GM18870 (cell line): ENCODE data around the gene ACTN3.
"Not testable (repeated sequence)": the region's sequence is repeated elsewhere in the genome, so short reads cannot be mapped to it uniquely, and the experiment has no call there.

Experiments
- ATAC-seq: cut with Tn5 transposase; IDR thresholded peaks from one replicate; pipeline ENCODE4 v1.9.1; 2021; ENCODE audit warnings: moderate library complexity; ENCODE audit not compliant: unreplicated experiment

The ACTN3 gene

DNA sequence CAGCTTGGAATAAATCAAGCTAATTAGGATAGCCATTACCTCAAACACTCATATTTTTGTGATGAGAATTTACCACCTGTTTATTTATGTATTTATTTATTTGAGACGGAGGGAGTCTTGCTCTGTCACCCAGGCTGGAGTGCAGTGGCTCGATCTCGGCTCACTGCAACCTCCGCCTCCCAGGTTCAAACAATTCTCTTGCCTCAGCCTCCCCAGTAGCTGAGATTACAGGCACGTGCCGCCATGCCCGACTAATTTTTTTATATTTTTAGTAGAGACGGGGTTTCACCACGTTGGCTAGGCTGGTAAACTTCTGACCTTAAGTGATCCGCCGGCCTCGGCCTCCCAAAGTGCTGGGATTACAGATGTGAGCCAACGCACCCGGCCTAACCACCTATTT is 1.8 kb upstream of the ACTN3 start:
- not testable (repeated sequence) for ATAC-seq

DNA sequence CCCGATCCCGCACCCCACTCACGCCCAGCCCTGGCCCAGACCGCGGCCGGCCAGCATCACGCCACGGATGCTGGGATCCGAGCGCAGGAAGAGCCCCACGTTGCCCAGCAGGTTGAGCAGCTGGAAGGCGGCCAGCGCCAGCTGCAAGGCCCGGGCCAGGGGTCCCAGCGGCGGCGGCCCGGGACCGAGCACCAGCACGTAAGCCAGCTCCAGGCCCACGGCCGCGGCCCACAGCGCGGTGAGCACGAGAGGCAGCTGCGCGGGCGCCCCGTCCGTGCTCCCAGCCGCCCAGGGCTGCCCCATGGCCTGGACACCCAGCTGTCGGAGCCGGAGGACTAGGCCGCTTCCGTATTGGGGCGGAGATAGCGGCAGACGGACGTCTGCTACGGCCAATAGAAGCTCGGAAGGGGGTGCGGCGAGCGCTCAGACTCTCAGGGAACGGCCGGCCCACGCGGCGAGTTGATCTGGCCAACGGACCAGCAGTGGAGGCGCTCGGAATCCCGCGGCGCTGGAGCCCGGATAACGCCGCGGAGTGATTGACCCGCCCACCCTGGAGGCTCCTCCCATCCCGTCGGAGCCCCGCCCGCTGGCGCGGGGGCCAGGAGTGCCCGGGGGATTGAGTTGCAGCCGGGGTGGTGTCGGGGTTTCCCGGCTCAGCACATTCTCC is 869 bp upstream of the ACTN3 start, which contains the start of gene ZDHHC24:
ZDHHC24 (minus strand) TSS at position 348 of the 667 bp plus-strand sequence; CDS start at position 303, 45 bp downstream.
- peak; percentile 75 for ATAC-seq

DNA sequence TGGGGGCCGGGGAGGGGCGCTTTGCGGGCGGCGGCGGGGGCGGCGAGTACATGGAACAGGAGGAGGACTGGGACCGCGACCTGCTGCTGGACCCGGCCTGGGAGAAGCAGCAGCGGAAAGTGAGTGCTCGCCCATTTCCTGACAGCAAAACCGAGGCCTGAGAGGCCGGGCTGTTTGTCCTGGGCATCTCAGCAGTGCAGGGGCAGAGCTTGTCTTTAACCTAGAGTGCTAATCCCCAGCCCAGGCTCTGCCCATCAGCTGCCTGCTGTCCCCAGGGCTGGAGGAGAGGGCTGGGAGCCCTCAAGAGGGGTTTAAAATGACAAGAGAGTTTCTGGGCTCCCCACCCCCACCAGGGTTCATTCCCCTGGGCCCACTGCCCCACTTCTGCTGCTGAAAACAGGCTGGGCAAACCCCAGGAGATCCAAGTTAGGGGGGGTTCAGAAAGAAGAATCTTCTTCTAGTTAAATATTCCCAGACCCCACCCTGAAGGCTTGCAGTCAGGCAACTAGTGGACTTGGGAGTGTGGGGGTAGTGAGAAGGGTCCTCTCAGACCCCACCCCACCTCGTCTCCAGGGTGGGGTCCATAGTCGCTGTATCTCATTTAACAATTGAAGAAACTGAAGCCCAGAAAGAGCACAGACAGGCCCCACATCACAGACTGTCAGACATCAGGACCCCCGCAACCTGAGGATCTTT is 411 bp downstream of the ACTN3 start:
- no peak for ATAC-seq

DNA sequence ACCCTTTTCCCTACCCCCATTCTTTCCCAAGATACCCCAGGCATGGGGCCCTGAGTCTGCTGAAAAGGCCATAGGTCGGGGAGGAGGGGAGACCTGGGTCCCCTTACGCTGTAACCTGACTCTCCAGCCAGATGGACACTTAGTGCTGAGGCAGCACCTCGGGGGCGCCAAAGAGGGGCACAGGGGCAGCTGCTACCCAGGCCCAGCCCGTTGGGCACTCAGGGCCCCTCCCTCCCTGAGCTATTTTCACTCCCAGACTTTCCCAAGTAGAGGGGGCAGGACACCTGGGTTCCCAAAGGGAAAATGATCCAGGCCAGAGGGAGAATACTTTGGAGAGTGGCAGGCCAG is 933 bp downstream of the ACTN3 start:
- no peak for ATAC-seq

- no peak for ATAC-seq
Observed at GRCh38 chr11:66548041-66548440, 1.3 kb downstream of the ACTN3 start.

- no peak for ATAC-seq
Observed at GRCh38 chr11:66548774-66549630, 2.3 kb downstream of the ACTN3 start.

DNA sequence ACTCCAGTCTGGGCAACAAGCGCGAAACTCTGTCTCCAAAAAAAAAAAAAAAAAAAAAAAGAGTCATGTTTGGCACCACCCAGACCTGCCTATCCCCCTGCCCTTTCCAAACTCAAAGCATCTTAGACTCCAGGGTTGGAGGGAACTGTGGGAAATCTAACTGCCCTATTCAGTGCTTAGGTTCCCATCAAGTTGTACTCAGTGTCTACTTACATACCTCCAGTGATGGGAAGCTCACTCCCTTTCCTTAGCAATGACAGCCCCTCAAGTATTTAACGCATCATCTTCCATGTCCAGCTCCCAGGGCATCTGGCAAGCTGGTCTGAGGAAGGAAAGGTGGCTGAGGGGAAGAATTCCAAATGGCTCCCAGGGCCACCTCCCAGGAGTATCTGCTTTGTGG is 3.0 kb downstream of the ACTN3 start:
- no peak for ATAC-seq

DNA sequence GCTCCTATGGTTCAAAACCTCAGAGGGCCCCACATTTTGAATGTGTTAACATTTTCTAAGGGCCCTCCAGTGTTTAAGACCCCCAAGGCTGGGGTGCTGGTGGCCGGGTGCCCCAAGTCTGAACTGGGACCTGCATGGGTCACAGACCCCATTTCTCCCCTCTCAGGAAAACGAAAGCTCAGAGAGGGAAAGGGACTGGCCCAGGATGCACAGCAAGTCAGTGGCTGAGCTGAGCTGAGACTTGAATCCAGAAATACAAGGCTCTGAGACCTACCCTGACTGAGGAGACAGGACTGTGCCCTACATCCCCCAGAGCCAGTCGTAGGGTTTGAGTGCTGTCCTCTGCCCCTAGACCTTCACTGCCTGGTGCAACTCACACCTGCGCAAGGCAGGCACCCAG is 4.2 kb downstream of the ACTN3 start:
- ATAC-seq = no peak

DNA sequence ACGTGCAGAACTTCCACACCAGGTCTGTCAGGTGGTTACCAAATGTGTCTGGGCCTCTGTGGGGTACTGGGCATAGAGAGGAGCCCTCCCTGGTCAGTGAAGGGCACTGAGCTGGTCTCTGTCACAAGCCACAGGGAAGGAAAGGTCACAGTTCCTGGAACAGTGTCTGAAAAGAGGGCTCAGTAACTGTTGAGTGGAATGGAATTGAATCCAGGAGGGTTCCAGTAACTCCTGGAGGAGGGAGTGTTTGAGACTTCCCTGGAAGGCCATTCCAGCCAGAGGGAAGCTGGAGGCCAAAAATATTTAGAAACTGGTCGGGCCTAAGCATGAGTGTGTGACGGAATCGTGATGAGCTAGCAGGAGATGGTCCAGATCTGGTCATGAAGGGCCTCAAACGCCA is 7.9 kb downstream of the ACTN3 start:
- ATAC-seq = no peak

DNA sequence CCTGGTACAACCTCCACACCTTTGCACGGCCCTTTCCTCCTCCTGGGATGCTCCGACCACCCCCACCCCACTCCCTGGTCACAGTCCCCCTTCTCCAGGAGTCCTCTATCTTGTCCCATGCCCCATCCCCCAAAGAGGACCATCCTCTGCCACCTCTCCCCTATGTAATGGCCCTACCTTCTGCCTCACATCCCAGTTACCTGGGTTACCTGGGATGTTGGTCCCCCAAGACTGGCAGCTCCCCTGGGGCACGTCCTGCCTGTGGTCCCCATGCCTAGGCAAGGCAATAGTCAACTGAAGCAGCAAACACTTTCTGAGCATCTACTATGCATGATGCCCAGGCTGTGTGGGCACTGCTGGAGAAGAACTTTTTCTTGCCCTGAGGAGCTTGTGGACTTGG is 8.7 kb downstream of the ACTN3 start:
- no peak for ATAC-seq

DNA sequence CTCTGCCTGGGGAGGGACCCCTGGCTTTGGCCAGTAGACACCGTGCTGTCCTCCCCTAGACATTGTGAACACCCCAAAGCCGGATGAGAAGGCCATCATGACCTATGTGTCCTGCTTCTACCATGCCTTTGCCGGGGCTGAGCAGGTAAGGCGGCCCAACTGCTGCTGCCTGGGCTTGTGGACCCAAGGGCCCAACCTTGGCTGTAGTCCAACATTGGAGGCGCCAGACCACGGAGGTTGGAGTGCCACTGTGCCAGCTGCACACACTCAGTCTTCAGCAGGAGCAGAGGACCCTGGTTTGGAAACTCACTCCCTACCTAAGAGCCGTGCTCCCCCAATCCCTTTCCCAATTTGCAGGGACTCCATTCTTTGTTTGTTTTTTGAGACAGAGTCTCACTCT is 9.4 kb downstream of the ACTN3 start:
- ATAC-seq = no peak

DNA sequence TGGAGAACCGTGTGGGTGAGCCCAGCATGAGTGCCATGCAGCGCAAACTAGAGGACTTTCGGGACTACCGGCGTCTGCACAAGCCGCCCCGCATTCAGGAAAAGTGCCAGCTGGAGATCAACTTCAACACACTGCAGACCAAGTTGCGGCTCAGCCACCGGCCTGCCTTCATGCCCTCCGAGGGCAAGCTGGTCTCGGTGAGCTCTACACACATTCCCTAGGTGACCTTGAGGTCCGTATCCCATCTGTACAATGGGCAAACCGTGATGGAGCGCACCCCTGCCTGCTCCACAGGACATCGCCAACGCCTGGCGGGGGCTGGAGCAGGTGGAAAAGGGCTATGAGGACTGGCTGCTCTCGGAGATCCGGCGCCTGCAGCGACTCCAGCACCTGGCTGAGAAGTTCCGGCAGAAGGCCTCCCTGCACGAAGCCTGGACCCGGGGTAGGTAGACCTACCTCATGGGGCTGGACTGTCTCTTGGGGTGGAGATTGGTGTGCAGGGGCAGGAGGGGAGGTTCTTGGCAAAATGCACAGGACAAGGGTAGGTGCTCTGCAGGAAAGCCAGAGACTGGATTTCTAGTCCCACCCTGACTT is 11.1 kb downstream of the ACTN3 start:
- ATAC-seq = no peak

- no peak for ATAC-seq
Observed at GRCh38 chr11:66559142-66559865, 12.6 kb downstream of the ACTN3 start.

GRCh38 chr11:66559866-66560676 is 13.4 kb downstream of the ACTN3 start:
- no peak for ATAC-seq

GRCh38 chr11:66561178-66561974 is 14.7 kb downstream of the ACTN3 start:
- no peak for ATAC-seq

- ATAC-seq = no peak
Observed at GRCh38 chr11:66561975-66562248, 15.2 kb downstream of the ACTN3 start.

DNA sequence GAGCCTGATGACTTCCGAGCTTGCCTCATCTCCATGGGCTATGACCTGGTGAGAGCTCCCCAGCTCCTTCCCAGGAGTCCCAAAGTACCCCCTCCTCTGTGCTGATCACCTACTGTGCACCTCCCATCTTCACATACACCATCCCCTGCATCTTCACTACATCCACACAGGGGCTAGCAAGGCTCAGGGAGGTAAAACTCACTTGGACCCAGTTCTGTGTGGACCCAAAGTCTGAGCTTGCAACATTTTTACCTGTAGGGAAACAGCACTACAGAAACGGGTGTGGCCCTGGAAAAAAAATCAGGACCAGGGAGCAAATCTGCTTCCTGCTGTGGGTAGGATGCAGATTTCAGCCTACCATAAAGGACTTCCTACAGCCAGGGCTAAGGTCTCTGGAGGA is 15.6 kb downstream of the ACTN3 start:
- no peak for ATAC-seq

GRCh38 chr11:66562907-66563583 is 16.3 kb downstream of the ACTN3 start:
- ATAC-seq = no peak

- ATAC-seq = no peak
Observed at GRCh38 chr11:66563832-66564231, 17.1 kb downstream of the ACTN3 start.
